CD4-positive, alpha-beta T cell treated with Interleukin-17A for 4 hours (primary cell): Measurements from ENCODE around the gene CDC42EP4.
"Not testable (repeated sequence)": the region's sequence is repeated elsewhere in the genome, so short reads cannot be mapped to it uniquely, and the experiment has no call there.

ENCODE experiments used
- DNase-seq: peaks from one replicate; pipeline ENCODE4 v3.0.0-alpha.2; 2020; ENCODE audit warnings: mixed read lengths

The CDC42EP4 gene

GRCh38 chr17:73318836-73319235 lies 7.0 kb upstream of the CDC42EP4 start:
- no peak for DNase-seq

GRCh38 chr17:73318427-73318813 lies 6.6 kb upstream of the CDC42EP4 start:
- no peak for DNase-seq

- no peak for DNase-seq
These were observed 6.0 kb upstream of the CDC42EP4 start for GRCh38 chr17:73317513-73318426.

GRCh38 chr17:73316919-73317505 lies 5.2 kb upstream of the CDC42EP4 start:
- no peak for DNase-seq

- no peak for DNase-seq
These were observed 3.7 kb upstream of the CDC42EP4 start for GRCh38 chr17:73315471-73315870.

- DNase-seq = no peak
These were observed 1.8 kb upstream of the CDC42EP4 start for GRCh38 chr17:73313526-73314127.

- DNase-seq = not testable (repeated sequence)
These were observed 1.1 kb upstream of the CDC42EP4 start for GRCh38 chr17:73312887-73313286.

GRCh38 chr17:73311428-73311780 lies 397 bp downstream of the CDC42EP4 start:
- no peak for DNase-seq

- DNase-seq = no peak
These were observed 1.8 kb downstream of the CDC42EP4 start for GRCh38 chr17:73309727-73310596.

- DNase-seq = not testable (repeated sequence)
These were observed 2.8 kb downstream of the CDC42EP4 start for GRCh38 chr17:73308959-73309358.

- no peak for DNase-seq
These were observed 3.6 kb downstream of the CDC42EP4 start for GRCh38 chr17:73308017-73308823.

GRCh38 chr17:73307130-73307529 lies 4.7 kb downstream of the CDC42EP4 start:
- no peak for DNase-seq

- DNase-seq = no peak
These were observed 5.7 kb downstream of the CDC42EP4 start for GRCh38 chr17:73305845-73306836.

GRCh38 chr17:73304971-73305812 lies 6.6 kb downstream of the CDC42EP4 start:
- no peak for DNase-seq

- DNase-seq = no peak
These were observed 7.4 kb downstream of the CDC42EP4 start for GRCh38 chr17:73304438-73304837.

- DNase-seq = no peak
These were observed 9.6 kb downstream of the CDC42EP4 start for GRCh38 chr17:73302189-73302588.

- no peak for DNase-seq
These were observed 10.4 kb downstream of the CDC42EP4 start for GRCh38 chr17:73301369-73301768.

- DNase-seq = no peak
These were observed 11.4 kb downstream of the CDC42EP4 start for GRCh38 chr17:73300392-73300791.

GRCh38 chr17:73297934-73298861 lies 13.6 kb downstream of the CDC42EP4 start:
- no peak for DNase-seq
